OCI-M2 (cell line): ENCODE results near the gene ANXA3.

ENCODE experiments used
- DNase-seq: peaks from one replicate; lab custom pipeline; 2025; ENCODE audit not compliant: unreplicated experiment; lab: John Stamatoyannopoulos, UW

Gene ANXA3

GRCh38 chr4:78640714-78641113 lies 89.1 kb downstream of the ANXA3 start:
- no peak for DNase-seq

GRCh38 chr4:78642934-78643333 lies 91.4 kb downstream of the ANXA3 start:
- DNase-seq, result no peak

- no peak for DNase-seq
These were observed 92.6 kb downstream of the ANXA3 start for GRCh38 chr4:78644063-78644691.

- no peak for DNase-seq
These were observed 93.3 kb downstream of the ANXA3 start for GRCh38 chr4:78644744-78645330.

GRCh38 chr4:78645853-78646757 lies 94.5 kb downstream of the ANXA3 start:
- no peak for DNase-seq

GRCh38 chr4:78647272-78647671 lies 95.7 kb downstream of the ANXA3 start:
- no peak for DNase-seq

- DNase-seq, result no peak
These were observed 97.2 kb downstream of the ANXA3 start for GRCh38 chr4:78648640-78649363.

GRCh38 chr4:78650106-78651024 lies 98.8 kb downstream of the ANXA3 start:
- DNase-seq, result no peak

- no peak for DNase-seq
These were observed 99.8 kb downstream of the ANXA3 start for GRCh38 chr4:78651250-78651860.

- no peak for DNase-seq
These were observed 100.8 kb downstream of the ANXA3 start for GRCh38 chr4:78652282-78652876.

GRCh38 chr4:78653655-78654054 lies 102.1 kb downstream of the ANXA3 start:
- no peak for DNase-seq

- DNase-seq, result no peak
These were observed 103.2 kb downstream of the ANXA3 start for GRCh38 chr4:78654807-78655206.

- no peak for DNase-seq
These were observed 105.4 kb downstream of the ANXA3 start for GRCh38 chr4:78656968-78657445.

- no peak for DNase-seq
These were observed 107.7 kb downstream of the ANXA3 start for GRCh38 chr4:78659264-78659663.

GRCh38 chr4:78659665-78660064 lies 108.1 kb downstream of the ANXA3 start:
- no peak for DNase-seq
